NCI-H128 (cell line): ENCODE results near the gene SLC35F4.

ENCODE experiments used
- DNase-seq: peaks from one replicate; lab custom pipeline; 2025; ENCODE audit not compliant: unreplicated experiment; lab: John Stamatoyannopoulos, UW

SLC35F4 gene

GRCh38 chr14:57848786-57849185 lies 17.1 kb downstream of the SLC35F4 start:
- DNase-seq: no peak

GRCh38 chr14:57848353-57848752 lies 17.5 kb downstream of the SLC35F4 start:
- DNase-seq: no peak

- DNase-seq: no peak
These were observed 18.2 kb downstream of the SLC35F4 start for GRCh38 chr14:57847706-57848105.

- DNase-seq: no peak
These were observed 18.8 kb downstream of the SLC35F4 start for GRCh38 chr14:57847096-57847495.

GRCh38 chr14:57846596-57846995 lies 19.3 kb downstream of the SLC35F4 start:
- no peak for DNase-seq

- DNase-seq: no peak
These were observed 19.9 kb downstream of the SLC35F4 start for GRCh38 chr14:57845802-57846531.

- DNase-seq: no peak
These were observed 20.6 kb downstream of the SLC35F4 start for GRCh38 chr14:57845316-57845715.

- DNase-seq: no peak
These were observed 28.6 kb downstream of the SLC35F4 start for GRCh38 chr14:57837267-57837666.

- no peak for DNase-seq
These were observed 30.1 kb downstream of the SLC35F4 start for GRCh38 chr14:57835766-57836165.

GRCh38 chr14:57834961-57835360 lies 30.9 kb downstream of the SLC35F4 start:
- no peak for DNase-seq

- DNase-seq: no peak
These were observed 31.8 kb downstream of the SLC35F4 start for GRCh38 chr14:57834001-57834598.

- DNase-seq: no peak
These were observed 32.6 kb downstream of the SLC35F4 start for GRCh38 chr14:57833323-57833722.

GRCh38 chr14:57831981-57832380 lies 33.9 kb downstream of the SLC35F4 start:
- no peak for DNase-seq

GRCh38 chr14:57828713-57829112 lies 37.2 kb downstream of the SLC35F4 start:
- no peak for DNase-seq

- no peak for DNase-seq
These were observed 42.8 kb downstream of the SLC35F4 start for GRCh38 chr14:57823015-57823660.

- DNase-seq: no peak
These were observed 43.8 kb downstream of the SLC35F4 start for GRCh38 chr14:57822081-57822480.

- no peak for DNase-seq
These were observed 45.3 kb downstream of the SLC35F4 start for GRCh38 chr14:57820581-57820980.

- DNase-seq: no peak
These were observed 47.4 kb downstream of the SLC35F4 start for GRCh38 chr14:57818511-57818910.

- DNase-seq: no peak
These were observed 49.2 kb downstream of the SLC35F4 start for GRCh38 chr14:57816568-57817284.

- DNase-seq: no peak
These were observed 51.2 kb downstream of the SLC35F4 start for GRCh38 chr14:57814726-57815125.

- DNase-seq: no peak
These were observed 53.2 kb downstream of the SLC35F4 start for GRCh38 chr14:57812741-57813140.
